ENCODE results near the gene GET3. TPM values are rescaled to one million over a fixed set of nuclear protein-coding genes. Genes with fewer than 3 reads are reported as not detected.
A peak's percentile ranks its signal among the peaks of the same experiment; 100 is the strongest.

GET3 gene
- total and polyA plus RNA-seq, 2 donors (not counting 3 experiments of a cell fraction or from before 2014, with no cell fraction given): 74.8 to 197 TPM

GRCh38 chr19:12784394-12784870 is 47.1 kb downstream of the GET3 start:
- FAIRE-seq: no peak
- dilution Hi-C loops (cut with MboI; ENCODE audit: extremely low pct_ligation_motif_present, low sequenced_read_pairs): no loop called here
- POLR2A ChIA-PET: no interaction called here

More at GRCh38 chr19:12784394-12784870, 47.1 kb downstream of the GET3 start:
- Histone ChIP-seq H3K36me3 (ENCODE audit: control insufficient read depth in 2 of 2, extremely low read depth in 1 of 2, insufficient read depth in 2 of 2, low read length in 2 of 2) (no peaks in the 10 kb centered on the region), H3K4me2 (ENCODE audit: insufficient read depth, low read length) (no peak overlapping the region), H3K9ac (replicated peaks; ENCODE audit: extremely low read depth, insufficient read depth, low read length) (no peak overlapping the region), H3K27ac (ENCODE audit: insufficient read depth, low read depth, low read length) (peak overlapping the region; percentile 25), H3K4me1 (ENCODE audit: control insufficient read depth, extremely low read depth, insufficient read depth, low read length) (peaks cover 24% of the 10 kb centered on the region), H3K79me2 (ENCODE audit: control insufficient read depth, insufficient read depth, low read length) (no peaks in the 10 kb centered on the region), H3K9me3 (replicated peaks; ENCODE audit: control insufficient read depth, insufficient read depth, low read length) (no peaks in the 10 kb centered on the region), H3K27me3 (ENCODE audit: control insufficient read depth in 2 of 2, insufficient read depth in 2 of 2, low read length in 2 of 2) (no peaks in the 10 kb centered on the region), H4K20me1 (replicated peaks; ENCODE audit: control insufficient read depth, extremely low read depth, insufficient read depth, low read length) (no peaks in the 10 kb centered on the region), H3K4me3 (replicated peaks in 1 of 3; ENCODE audit: insufficient read depth in 1 of 3, low read depth in 1 of 3, low read length in 3 of 3) (no peak overlapping the region), H2AFZ (ENCODE audit: low read depth, low read length) (no peak overlapping the region), H3K9me1 (replicated peaks; ENCODE audit: control insufficient read depth, extremely low read depth, insufficient read depth, low read length) (no peaks in the 10 kb centered on the region)
- TF ChIP-seq MAX (IDR thresholded peaks at IDR 0.05; ENCODE audit: insufficient read depth, insufficient read length): no peak
- TF ChIP-seq JUN (IDR thresholded peaks at IDR 0.05; ENCODE audit: borderline replicate concordance, insufficient read depth, insufficient read length, low read depth): no peak
- TF ChIP-seq CTCF (IDR thresholded peaks at IDR 0.05; ENCODE audit: extremely low read depth in 1 of 2, insufficient read depth in 1 of 2, low read depth in 1 of 2, low read length in 2 of 2): no peak
- no peak for TF ChIP-seq MYC (IDR thresholded peaks at IDR 0.05; ENCODE audit: low read depth, low read length)
- no peak for TF ChIP-seq FOS (IDR thresholded peaks at IDR 0.05; ENCODE audit: borderline replicate concordance, insufficient read depth, low read length)
- TF ChIP-seq GATA2 (IDR thresholded peaks at IDR 0.05; ENCODE audit: insufficient read depth, insufficient read length, low read depth, low read length): no peak
- no peak for TF ChIP-seq EZH2 (IDR thresholded peaks at IDR 0.05; ENCODE audit: borderline replicate concordance, low read depth, low read length, severe bottlenecking)
- no peak for TF ChIP-seq POLR2A (IDR thresholded peaks at IDR 0.05; ENCODE audit: low read depth, low read length)
- no peak for TF ChIP-seq POLR2AphosphoS5 (IDR thresholded peaks at IDR 0.05; ENCODE audit: insufficient read depth, low read depth, low read length)
- no peak for DNase-seq (ENCODE audit: low read depth, low spot score)
- CTCF ChIA-PET: no interaction called here
- BruUV-seq (replicated peaks): no TSS peak
- intact Hi-C loops (cut with micrococcal nuclease): loop anchor here (10.0 kb wide), 1 partner anchor 150 kb away; the partner anchor contains the start of genes CALR and FARSA

All from endothelial cell of umbilical vein (primary cell).